Muscle of leg (tissue), 11 donors: Measurements from ENCODE around the gene ASCL3. TPM values are rescaled to one million over a fixed set of nuclear protein-coding genes. Genes with fewer than 3 reads are reported as not detected.

Source experiments
- DNase-seq: peaks from one replicate; pipeline ENCODE4 v3.0.0; 2013
- H3K27ac ChIP-seq: one replicate; pipeline ENCODE4 v1.5.1; 2013; ENCODE audit warnings: mild to moderate bottlenecking, low read length, control low read depth
- H3K27me3 ChIP-seq: one replicate; pipeline ENCODE4 v1.6.1; 2013; ENCODE audit warnings: low read length; ENCODE audit not compliant: control insufficient read depth, insufficient read depth
- H3K36me3 ChIP-seq: one replicate; pipeline ENCODE4 v1.6.1; 2013; ENCODE audit warnings: low read length; ENCODE audit not compliant: control insufficient read depth, insufficient read depth
- H3K4me1 ChIP-seq: one replicate; pipeline ENCODE4 v1.6.1; 2013; ENCODE audit warnings: low read length; ENCODE audit not compliant: control insufficient read depth, insufficient read depth
- H3K4me3 ChIP-seq: one replicate; pipeline ENCODE4 v1.5.1; 2013; ENCODE audit warnings: low read length, control low read depth
- H3K9me3 ChIP-seq: replicated peaks from 2 replicates; pipeline ENCODE4 v1.6.1; 2013; ENCODE audit warnings: low read depth, low read length; ENCODE audit not compliant: control insufficient read depth
- WGBS: methylation state at CpG from one replicate; pipeline ENCODE4 v1.1.5; 2013; ENCODE audit warnings: missing lambda C conversion rate; ENCODE audit not compliant: insufficient coverage; 5-methylcytosine and 5-hydroxymethylcytosine counted together
- polyA plus RNA-seq, 8 donors: library from polyadenylated mRNA; unstranded; fragments of 120-200 nt; gene quantifications; one replicate each; pipeline versions ENCODE4 v1.2.1 to v1.2.3, GENCODE V29; 2013; ENCODE audit warnings: inconsistent platforms in 1 of 8, low replicate concordance in 1 of 8; ENCODE audit not compliant: insufficient read length in 8 of 8, insufficient read depth in 1 of 8
- total RNA-seq: library from RNA; stranded (reverse); fragments of 120-200 nt; gene quantifications from one replicate; pipeline ENCODE4 v1.2.4, GENCODE V29; 2013

ASCL3 gene
- total and polyA plus RNA-seq, 9 donors = not detected

DNA sequence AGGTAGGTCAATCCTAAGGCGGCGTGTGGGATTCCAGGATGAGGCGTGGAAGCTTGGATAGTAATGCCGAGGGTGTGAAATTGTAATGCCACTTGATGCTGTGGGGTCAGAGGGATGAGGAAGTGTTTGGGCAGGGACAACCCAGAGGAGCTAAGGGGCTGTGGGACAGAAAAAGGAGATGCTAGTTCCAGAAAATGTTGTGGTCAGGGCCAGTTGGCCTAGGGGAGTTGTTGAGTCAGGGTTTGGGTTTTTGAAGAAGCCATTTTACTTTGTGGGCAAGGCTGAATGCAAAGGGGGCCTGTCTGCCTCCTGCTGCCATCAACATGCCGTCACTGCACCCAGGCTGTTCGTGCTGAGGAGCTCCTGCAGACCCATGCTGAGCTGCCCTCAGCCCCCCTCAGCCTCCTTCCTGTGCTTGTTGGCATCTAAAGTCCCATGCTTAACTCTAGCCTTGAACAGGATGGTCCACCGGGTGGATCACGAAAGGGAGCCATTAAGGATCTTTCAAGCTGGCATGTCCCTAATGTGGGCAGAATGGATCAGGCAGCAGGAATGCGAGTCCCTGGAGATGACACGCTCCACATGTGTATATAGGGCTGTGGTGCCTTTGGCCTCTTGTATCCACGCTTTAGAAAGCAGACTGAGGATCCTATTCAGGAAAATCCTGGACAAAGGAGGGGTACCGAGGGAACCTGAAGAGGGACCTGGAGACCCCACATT lies 12.2 kb downstream of the ASCL3 start:
- DNase-seq = no peak
- no peaks in the 10 kb centered on the region for H3K36me3 ChIP-seq
- no peaks in the 10 kb centered on the region for H3K27me3 ChIP-seq
- H3K27ac ChIP-seq = no peak overlapping the region
- no peaks in the 10 kb centered on the region for H3K9me3 ChIP-seq
- no peak overlapping the region for H3K4me3 ChIP-seq
- peaks cover 5% of the 10 kb centered on the region for H3K4me1 ChIP-seq
- WGBS = 85% methylated on average over 11 of the region's 12 CpGs

DNA sequence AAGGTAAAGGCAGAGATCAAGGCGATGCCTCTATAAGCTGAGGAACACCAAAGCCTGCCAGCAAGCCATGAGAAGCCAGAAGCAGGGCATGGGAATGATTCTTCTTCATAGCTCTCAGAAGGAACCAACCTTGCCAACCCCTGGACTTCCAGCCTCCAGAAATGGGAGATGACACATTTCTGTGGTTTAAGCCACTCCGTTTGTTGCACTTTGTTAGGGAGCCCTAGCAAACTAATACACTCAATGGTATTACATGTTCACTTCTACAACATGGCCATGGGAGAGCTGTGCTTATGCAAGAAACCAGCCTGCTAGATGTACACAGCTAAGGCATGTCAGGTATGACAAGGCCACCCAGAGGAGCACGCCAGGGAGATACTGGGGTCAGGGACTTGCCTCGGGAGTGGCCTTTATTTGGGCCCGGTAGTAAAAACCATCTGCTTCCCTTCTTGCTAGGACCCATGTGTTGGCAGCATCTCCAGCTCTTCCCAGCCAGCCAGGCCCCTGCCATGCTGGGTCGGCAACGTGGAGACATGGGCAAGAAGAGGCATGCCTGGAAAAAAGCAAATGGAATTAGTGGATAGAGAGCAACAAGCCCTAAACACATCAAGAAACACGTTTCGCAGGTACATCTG lies 13.7 kb downstream of the ASCL3 start:
- WGBS = 89% methylated on average over 8 of the region's 9 CpGs
- Histone ChIP-seq H3K4me1 (peaks cover 5% of the 10 kb centered on the region), H3K36me3 (peaks cover 11% of the 10 kb centered on the region), H3K9me3 (no peaks in the 10 kb centered on the region), H3K27ac (no peak overlapping the region), H3K27me3 (no peaks in the 10 kb centered on the region), H3K4me3 (no peak overlapping the region)
- no peak for DNase-seq

DNA sequence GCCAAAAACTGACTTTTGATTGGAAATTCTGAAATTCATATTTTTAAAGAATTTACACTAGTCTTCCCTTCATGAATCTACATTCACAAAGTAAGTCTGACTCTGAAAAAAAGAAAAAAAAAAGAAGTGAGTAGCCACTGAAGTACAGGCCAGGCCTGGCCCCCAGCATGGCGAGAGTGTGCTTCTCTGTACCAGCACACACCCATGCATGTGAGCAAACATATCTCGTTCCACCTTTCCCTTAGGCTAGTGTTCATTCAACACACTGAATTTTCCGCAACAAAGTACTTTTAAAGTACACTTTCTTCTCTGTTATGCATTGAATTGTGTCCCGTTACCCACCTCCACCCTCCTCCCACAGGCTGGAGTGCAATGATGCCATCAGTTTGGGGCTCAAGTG lies 14.6 kb downstream of the ASCL3 start:
- Histone ChIP-seq H3K4me1 (peaks cover 5% of the 10 kb centered on the region), H3K9me3 (no peaks in the 10 kb centered on the region), H3K27ac (no peak overlapping the region), H3K27me3 (no peaks in the 10 kb centered on the region), H3K36me3 (peaks cover 17% of the 10 kb centered on the region), H3K4me3 (no peak overlapping the region)
- 85% methylated on average over 3 of the region's 4 CpGs for WGBS
- DNase-seq = no peak

DNA sequence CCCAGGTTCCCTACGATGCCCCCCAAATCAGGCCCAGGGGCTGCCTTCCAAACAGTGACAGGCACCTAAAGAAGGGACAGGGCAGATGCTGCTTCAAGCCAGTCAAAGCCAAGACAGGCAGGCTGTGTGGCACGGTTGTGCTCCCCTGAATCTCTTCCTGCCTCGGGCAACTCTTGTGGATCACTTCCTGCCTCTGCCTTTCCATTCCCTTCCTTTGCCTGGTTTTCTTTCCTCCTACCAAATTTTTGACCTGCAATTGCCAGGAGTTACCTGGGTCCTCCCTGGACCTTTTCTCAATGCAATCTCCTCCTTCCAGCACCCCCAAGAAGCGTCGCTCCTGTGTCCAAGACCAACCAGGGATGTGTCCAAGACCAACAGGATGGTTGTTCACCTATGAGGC lies 15.6 kb downstream of the ASCL3 start:
- Histone ChIP-seq H3K27me3 (no peaks in the 10 kb centered on the region), H3K36me3 (peaks cover 26% of the 10 kb centered on the region), H3K4me1 (peaks cover 3% of the 10 kb centered on the region), H3K4me3 (no peak overlapping the region), H3K27ac (no peak overlapping the region), H3K9me3 (no peaks in the 10 kb centered on the region)
- 76% methylated on average over 5 of the region's 5 CpGs for WGBS
- no peak for DNase-seq

DNA sequence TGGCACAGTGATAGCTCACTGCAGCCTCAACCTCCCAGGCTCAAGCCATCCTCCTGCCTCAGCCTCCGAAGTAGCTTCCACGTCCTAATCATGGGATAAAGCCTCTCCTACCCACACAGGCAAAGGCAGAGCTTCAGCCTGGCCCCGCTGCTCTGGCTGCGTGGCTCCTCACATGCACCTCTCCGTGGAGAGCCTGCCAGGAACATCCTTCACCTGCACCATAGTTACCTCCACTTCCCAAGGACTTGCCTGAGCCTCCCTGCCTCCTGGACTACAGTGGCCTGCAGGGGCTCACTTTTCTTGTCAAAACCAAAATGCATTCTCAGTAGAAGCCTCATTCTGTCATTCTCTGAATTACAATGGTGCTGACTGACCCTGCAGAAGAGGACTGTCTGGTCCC lies 16.6 kb downstream of the ASCL3 start:
- no peak overlapping the region for H3K27ac ChIP-seq
- no peaks in the 10 kb centered on the region for H3K9me3 ChIP-seq
- peaks cover 36% of the 10 kb centered on the region for H3K36me3 ChIP-seq
- no peak for DNase-seq
- WGBS = 83% methylated on average over 5 of the region's 5 CpGs
- no peak overlapping the region for H3K4me3 ChIP-seq
- H3K27me3 ChIP-seq = no peaks in the 10 kb centered on the region
- H3K4me1 ChIP-seq = peaks cover 2% of the 10 kb centered on the region

DNA sequence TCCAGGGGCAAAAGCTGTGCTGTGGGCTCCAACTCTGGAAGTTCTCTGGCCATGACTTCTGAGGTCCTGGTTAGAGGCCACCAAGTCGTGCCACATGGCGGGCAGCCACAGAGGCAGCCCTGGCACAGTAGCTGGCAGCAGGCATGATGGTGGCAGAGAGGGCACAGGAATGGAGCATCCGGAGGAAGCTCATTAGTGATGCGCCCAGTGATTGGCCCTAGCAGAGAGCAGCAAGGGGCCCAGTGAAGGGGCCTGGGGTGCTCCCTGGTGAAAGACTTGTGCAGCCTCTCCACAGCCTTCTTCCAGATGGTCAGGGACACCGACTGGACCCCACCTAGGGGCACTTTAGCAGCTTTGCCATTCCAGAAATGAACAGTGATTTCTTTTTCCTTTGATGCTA lies 17.1 kb downstream of the ASCL3 start:
- Histone ChIP-seq H3K27ac (no peak overlapping the region), H3K4me1 (peaks cover 2% of the 10 kb centered on the region), H3K9me3 (no peaks in the 10 kb centered on the region), H3K4me3 (no peak overlapping the region), H3K27me3 (no peaks in the 10 kb centered on the region), H3K36me3 (peaks cover 41% of the 10 kb centered on the region)
- no peak for DNase-seq
- 89% methylated on average over 5 of the region's 5 CpGs for WGBS

DNA sequence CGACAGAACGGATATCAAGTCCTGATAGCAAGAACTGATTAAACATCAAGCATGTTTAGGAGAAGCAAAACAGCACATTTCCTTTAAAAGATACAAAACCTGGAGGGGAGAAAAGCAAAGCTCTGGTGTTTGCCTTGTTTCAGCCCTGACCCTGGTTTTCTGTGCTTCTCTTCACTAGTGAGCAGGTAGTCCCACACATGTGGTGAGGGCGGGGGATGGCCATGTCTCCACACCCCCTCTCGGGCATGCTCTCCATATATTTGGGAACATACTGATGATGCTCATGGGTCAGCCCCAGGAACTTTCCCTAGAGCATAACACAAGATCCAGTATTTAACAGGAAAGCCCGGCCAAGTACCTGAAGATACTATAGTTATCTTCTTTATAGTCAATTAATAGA lies 20.1 kb downstream of the ASCL3 start:
- H3K27ac ChIP-seq = no peak overlapping the region
- no CpG with 5 or more reads among the region's 5 CpGs for WGBS
- DNase-seq = no peak
- H3K4me1 ChIP-seq = peaks cover 7% of the 10 kb centered on the region
- H3K9me3 ChIP-seq = no peaks in the 10 kb centered on the region
- no peaks in the 10 kb centered on the region for H3K27me3 ChIP-seq
- H3K36me3 ChIP-seq = peaks cover 66% of the 10 kb centered on the region
- no peak overlapping the region for H3K4me3 ChIP-seq

DNA sequence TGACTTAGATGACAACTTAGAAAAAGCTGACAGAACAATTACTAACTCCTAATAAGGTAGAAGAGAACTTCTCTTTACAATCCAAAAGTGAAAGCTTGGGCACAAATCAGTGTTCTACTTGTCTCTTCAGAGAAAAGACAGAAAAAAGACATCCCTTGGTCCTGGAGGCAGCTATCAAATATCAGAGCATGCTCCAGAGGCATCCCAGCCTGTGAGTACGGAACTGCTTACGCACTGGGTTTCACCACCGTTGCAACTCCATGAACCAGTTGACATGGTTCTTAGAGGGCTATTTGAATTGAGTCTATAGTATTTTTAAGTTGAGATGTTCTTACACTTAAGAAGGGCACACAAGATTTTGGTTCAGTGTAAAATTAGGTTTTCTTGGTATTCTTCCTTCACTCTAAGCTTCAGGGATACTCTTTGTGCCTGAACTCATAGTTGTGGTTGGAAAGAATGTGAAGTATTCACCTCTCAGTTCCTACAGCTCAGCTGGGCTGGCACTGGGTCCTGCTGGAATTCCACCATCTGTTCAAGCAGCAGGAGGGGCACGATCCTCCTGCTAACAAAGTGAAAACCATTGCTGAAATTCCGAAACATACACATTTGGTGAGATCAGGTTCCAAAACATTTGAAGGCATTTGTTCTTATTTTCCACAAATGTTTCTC lies 25.5 kb downstream of the ASCL3 start:
- Histone ChIP-seq H3K27ac (peak overlapping the region; percentile 72), H3K27me3 (no peaks in the 10 kb centered on the region), H3K9me3 (no peaks in the 10 kb centered on the region), H3K4me1 (peaks cover 32% of the 10 kb centered on the region), H3K36me3 (peaks cover 55% of the 10 kb centered on the region), H3K4me3 (no peak overlapping the region)
- DNase-seq = peak; percentile 90
- 39% methylated on average over 4 of the region's 5 CpGs for WGBS

DNA sequence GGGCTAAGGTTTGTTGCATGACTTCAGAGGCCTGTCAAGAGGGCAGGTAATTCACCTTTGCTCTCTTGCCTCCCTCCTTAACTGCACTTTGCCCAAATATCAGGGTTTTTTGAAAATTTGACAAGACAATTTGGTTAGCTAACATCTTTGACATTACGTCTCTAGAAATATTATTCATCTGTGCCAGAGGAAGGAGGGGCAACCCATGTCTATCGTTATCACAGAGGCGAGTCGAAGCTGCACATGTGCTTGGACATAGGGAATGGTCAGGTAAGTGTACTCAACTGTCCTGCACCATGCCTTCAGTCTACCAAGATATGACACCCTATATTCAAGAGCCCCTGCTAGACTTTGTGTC lies 28.2 kb downstream of the ASCL3 start:
- H3K36me3 ChIP-seq = peaks cover 29% of the 10 kb centered on the region
- H3K4me3 ChIP-seq = no peak overlapping the region
- no CpG with 5 or more reads among the region's 4 CpGs for WGBS
- peaks cover 38% of the 10 kb centered on the region for H3K4me1 ChIP-seq
- H3K9me3 ChIP-seq = no peaks in the 10 kb centered on the region
- H3K27me3 ChIP-seq = no peaks in the 10 kb centered on the region
- DNase-seq = no peak
- H3K27ac ChIP-seq = no peak overlapping the region

DNA sequence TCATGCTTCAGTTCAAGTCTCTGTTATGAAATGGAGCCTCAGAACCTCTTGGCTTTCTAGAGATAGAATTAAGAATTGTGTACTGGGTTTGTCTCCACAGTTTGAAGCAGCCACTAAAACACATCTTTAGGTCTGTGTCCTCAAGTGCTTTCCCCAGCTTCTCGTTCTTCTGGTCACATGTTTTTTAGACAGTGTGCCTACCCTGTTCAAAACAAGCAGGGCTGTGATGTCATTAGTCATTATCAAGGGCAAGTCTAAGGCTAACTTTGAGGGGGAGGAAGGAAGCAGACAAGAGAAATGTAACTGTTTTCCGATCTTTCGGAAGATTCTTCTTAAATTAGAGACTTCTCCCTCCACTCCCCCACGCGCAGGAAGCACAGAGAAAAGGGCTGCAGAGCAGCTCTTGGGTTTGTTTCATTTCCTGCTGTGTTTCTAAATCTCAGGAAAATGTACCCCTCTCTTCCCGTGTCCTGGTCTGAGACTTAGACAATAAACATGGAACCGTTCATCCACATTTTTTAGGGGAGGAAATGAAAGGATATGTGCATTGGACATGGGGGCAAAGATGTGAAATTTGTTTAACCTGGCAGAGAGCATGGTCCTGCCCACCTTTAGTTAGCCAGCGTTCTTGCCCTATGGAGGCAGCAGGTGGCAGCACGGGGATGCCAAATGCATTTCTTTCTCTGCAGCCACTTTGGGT lies 28.7 kb downstream of the ASCL3 start:
- peaks cover 25% of the 10 kb centered on the region for H3K36me3 ChIP-seq
- WGBS = 14% methylated on average over 2 of the region's 9 CpGs
- H3K27ac ChIP-seq = peak overlapping the region; percentile 59
- H3K9me3 ChIP-seq = no peaks in the 10 kb centered on the region
- DNase-seq = peak; percentile 66
- no peaks in the 10 kb centered on the region for H3K27me3 ChIP-seq
- H3K4me1 ChIP-seq = peaks cover 38% of the 10 kb centered on the region
- no peak overlapping the region for H3K4me3 ChIP-seq
